ENCODE data around the gene ELOVL6. TPM values are rescaled to one million over a fixed set of nuclear protein-coding genes. Genes with fewer than 3 reads are reported as not detected.

The ELOVL6 gene
- total and polyA plus RNA-seq, 9 donors = 0.36 to 10.4 (median 3.6) TPM

GRCh38 chr4:110022457-110022856, 176.0 kb downstream of the ELOVL6 start:
- no peaks in the 10 kb centered on the region for H3K27me3 ChIP-seq
- no peak for TF ChIP-seq POLR2A (IDR thresholded peaks at IDR 0.05)
- no peak overlapping the region for H3K27ac ChIP-seq
- intact Hi-C loops (cut with DNase I) = no loop called here
- DNase-seq = no peak
- peaks cover 1% of the 10 kb centered on the region for H3K4me1 ChIP-seq (ENCODE audit: insufficient read depth)
- H3K36me3 ChIP-seq = no peaks in the 10 kb centered on the region
- H3K4me3 ChIP-seq = no peak overlapping the region
- no peaks in the 10 kb centered on the region for H3K9me3 ChIP-seq
- 90 to 94% (median 94%) methylated on average over 4 of the region's 4 CpGs for WGBS, 3 donors

GRCh38 chr4:110020646-110021443, 177.6 kb downstream of the ELOVL6 start:
- peaks cover 1% of the 10 kb centered on the region for H3K4me1 ChIP-seq (ENCODE audit: insufficient read depth)
- H3K9me3 ChIP-seq = no peaks in the 10 kb centered on the region
- no peaks in the 10 kb centered on the region for H3K36me3 ChIP-seq
- TF ChIP-seq EP300 (IDR thresholded peaks at IDR 0.05) (no peak), POLR2A (IDR thresholded peaks at IDR 0.05) (no peak)
- DNase-seq = no peak
- no peak overlapping the region for H3K27ac ChIP-seq
- H3K4me3 ChIP-seq = no peak overlapping the region
- intact Hi-C loops (cut with DNase I) = no loop called here
- H3K27me3 ChIP-seq = no peaks in the 10 kb centered on the region
- WGBS, 3 donors = 69 to 70% (median 69%) methylated on average over 4 of the region's 4 CpGs

- Histone ChIP-seq H3K4me1 (ENCODE audit: insufficient read depth) (peaks cover 1% of the 10 kb centered on the region), H3K27ac (no peak overlapping the region), H3K9me3 (no peaks in the 10 kb centered on the region), H3K36me3 (no peaks in the 10 kb centered on the region), H3K27me3 (no peaks in the 10 kb centered on the region), H3K4me3 (no peak overlapping the region)
- no peak for DNase-seq
- intact Hi-C loops (cut with DNase I) = no loop called here
- WGBS, 3 donors = 6 to 24% (median 11%) methylated on average over 5 of the region's 5 CpGs
- TF ChIP-seq EP300 (IDR thresholded peaks at IDR 0.05) (no peak), CTCF (IDR thresholded peaks at IDR 0.05) (no peak), POLR2A (IDR thresholded peaks at IDR 0.05) (no peak)
These were observed 178.3 kb downstream of the ELOVL6 start for GRCh38 chr4:110020139-110020538.

- no peak for TF ChIP-seq CTCF (IDR thresholded peaks at IDR 0.05)
- TF ChIP-seq EP300 (IDR thresholded peaks at IDR 0.05) = no peak
- no peak for TF ChIP-seq POLR2A (IDR thresholded peaks at IDR 0.05)
- no peaks in the 10 kb centered on the region for H3K9me3 ChIP-seq
- WGBS, 3 donors = 89 to 97% (median 90%) methylated on average over 3 of the region's 3 CpGs
- H3K36me3 ChIP-seq = no peaks in the 10 kb centered on the region
- no peak for DNase-seq
- no peaks in the 10 kb centered on the region for H3K27me3 ChIP-seq
- intact Hi-C loops (cut with DNase I) = no loop called here
- H3K27ac ChIP-seq = no peak overlapping the region
- H3K4me1 ChIP-seq (ENCODE audit: insufficient read depth) = peaks cover 1% of the 10 kb centered on the region
- H3K4me3 ChIP-seq = no peak overlapping the region
These were observed 179.3 kb downstream of the ELOVL6 start for GRCh38 chr4:110019153-110019552.

GRCh38 chr4:110014233-110014632, 184.2 kb downstream of the ELOVL6 start:
- Histone ChIP-seq H3K36me3 (no peaks in the 10 kb centered on the region), H3K27ac (no peak overlapping the region), H3K4me3 (no peak overlapping the region), H3K9me3 (no peaks in the 10 kb centered on the region), H3K27me3 (no peaks in the 10 kb centered on the region), H3K4me1 (ENCODE audit: insufficient read depth) (no peaks in the 10 kb centered on the region)
- TF ChIP-seq CTCF (IDR thresholded peaks at IDR 0.05) (no peak), EP300 (IDR thresholded peaks at IDR 0.05) (no peak), POLR2A (IDR thresholded peaks at IDR 0.05) (no peak)
- DNase-seq = no peak
- intact Hi-C loops (cut with DNase I) = no loop called here
- 93 to 95% (median 94%) methylated on average over 6 of the region's 6 CpGs for WGBS, 3 donors
